ENCODE data around the gene TINAGL1. TPM values are rescaled to one million over a fixed set of nuclear protein-coding genes. Genes with fewer than 3 reads are reported as not detected.
A peak's percentile ranks its signal among the peaks of the same experiment; 100 is the strongest.

The TINAGL1 gene
- total RNA-seq, 4 donors from 2014 or later: 89.7 to 661 (median 197) TPM

DNA sequence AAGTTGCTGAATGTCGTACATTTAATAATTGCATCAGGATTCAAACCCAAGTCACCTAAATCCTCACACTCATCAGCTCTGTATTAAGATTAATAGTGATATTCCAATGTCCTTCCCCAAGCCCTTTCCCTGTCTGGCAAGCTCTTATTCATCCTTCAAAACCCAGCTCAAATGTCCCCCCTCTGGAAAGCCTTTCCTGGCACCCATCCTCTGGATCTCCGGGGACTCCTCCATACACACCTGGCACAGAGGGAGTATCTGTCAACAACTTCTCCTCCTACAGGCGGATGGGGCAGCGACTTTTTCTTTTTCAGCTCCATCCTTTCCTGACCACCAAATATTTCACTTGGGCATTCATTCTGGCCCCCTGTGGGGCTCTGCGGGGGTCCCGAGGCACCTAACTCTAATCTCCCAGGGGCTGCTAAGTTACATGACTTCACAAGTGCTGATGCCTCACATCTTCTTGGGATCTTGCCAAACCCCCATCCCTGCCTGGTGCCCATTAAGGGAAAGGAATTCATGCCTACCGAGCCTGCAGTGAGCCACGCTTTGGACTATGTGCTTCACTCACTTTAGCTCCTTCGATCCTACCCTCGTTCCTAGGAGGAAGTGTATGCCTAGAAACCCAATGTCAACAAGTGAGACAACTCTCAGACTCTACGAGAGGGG, 15.2 kb downstream of the TINAGL1 start:
- DNase-seq (ENCODE audit: low spot score) (no peak), ATAC-seq (ENCODE audit: low FRiP score) (no peak)
- TF ChIP-seq, protein P1, sequence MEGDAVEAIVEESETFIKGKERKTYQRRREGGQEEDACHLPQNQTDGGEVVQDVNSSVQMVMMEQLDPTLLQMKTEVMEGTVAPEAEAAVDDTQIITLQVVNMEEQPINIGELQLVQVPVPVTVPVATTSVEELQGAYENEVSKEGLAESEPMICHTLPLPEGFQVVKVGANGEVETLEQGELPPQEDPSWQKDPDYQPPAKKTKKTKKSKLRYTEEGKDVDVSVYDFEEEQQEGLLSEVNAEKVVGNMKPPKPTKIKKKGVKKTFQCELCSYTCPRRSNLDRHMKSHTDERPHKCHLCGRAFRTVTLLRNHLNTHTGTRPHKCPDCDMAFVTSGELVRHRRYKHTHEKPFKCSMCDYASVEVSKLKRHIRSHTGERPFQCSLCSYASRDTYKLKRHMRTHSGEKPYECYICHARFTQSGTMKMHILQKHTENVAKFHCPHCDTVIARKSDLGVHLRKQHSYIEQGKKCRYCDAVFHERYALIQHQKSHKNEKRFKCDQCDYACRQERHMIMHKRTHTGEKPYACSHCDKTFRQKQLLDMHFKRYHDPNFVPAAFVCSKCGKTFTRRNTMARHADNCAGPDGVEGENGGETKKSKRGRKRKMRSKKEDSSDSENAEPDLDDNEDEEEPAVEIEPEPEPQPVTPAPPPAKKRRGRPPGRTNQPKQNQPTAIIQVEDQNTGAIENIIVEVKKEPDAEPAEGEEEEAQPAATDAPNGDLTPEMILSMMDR (IDR thresholded peaks at IDR 0.05): no peak

DNA sequence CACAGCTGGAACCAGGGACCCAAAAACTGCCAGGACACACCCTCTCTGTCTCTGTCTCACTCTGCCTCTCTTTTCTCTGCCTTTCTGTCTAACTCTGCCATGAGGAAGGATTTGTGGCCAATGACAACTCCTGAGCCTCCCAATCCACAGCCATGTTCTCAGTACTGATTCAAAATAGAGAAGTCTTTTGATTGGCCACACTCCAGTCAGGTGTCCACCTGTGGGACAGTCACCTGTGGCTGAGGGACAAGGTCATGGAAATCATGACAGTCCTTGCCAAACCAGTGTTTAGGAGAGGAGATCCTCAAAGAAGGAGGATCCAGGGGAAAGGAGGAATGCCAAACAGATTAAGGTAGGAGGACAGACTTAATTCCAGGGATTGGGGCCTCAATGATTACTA, 15.8 kb downstream of the TINAGL1 start:
- DNase-seq (ENCODE audit: low spot score): no peak
- ATAC-seq (ENCODE audit: low FRiP score): no peak

DNA sequence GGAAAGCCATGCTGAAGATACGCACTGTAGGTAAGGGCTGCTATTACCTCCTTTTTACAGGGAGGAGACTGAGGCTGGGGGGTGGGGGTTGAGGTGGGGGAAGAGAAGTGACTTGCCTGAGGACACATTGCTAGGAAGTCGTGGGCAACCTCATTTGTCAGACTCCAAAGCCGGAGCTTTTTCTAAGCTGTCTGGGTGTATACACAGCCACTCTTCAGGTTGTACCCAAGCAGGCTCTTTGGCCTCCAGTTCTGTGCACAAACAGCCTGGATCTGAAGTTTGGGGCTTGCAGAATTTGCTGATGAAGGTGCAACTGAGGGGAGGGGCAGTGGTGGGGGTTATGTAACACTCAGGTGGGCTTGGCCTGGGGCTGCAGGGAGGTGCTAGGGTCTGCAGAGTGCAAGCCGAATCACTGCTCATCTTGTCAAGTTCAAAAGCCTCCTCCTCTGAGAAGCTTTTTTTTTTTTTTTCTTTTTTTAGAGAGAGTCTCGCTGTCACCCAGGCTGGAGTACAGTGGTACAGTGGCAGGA, 16.9 kb downstream of the TINAGL1 start:
- TF ChIP-seq, protein P1 (IDR thresholded peaks at IDR 0.05): no peak
- DNase-seq (ENCODE audit: low spot score): no peak
- ATAC-seq (ENCODE audit: low FRiP score): no peak

More for the DNA sequence above, 15.8 kb downstream of the TINAGL1 start:
- TF ChIP-seq, protein P1 (IDR thresholded peaks at IDR 0.05): no peak

DNA sequence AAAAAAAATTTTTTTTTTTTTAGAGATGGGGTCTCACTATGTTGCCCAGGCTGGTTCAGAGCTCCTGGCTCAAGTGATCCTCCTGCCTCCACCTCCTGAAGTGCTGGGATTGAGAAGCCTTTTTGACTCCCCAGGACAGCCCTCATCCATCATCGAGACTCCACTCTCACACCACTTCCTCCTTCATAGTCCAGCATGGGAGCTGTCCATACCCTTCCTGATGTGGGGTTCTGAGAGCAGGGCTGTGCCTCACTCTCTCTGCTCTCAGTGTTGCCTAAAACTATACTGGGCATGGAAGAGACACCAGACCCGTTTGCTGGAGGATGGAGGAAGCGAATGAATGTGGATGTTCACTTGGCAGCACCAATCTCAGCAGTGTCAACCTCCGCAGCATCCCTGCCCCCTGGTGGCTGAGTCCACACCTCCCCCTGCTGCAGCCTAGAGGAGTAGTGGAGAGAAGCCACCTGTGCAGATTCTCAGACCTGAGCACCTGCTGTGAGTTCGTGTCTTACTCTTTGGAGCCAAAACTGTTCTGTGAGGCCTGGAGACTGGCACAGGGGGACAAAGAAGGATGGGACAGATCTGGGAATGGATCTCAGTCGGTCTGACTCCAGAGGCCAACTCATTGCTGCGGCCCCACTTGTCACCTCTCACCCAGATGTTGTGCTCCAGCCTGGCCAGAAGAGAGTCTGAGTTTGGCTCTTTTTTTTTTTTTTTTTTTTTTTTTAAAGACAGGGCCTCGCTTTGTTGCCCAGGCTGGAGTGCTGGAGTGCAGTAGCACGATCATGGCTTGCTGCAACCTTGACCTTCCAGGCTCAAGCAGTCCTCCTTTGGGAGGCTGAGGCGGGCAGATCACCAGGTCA, 17.7 kb downstream of the TINAGL1 start:
- peak; percentile 80 for ATAC-seq (ENCODE audit: low FRiP score)
- TF ChIP-seq, protein P1 (IDR thresholded peaks at IDR 0.05): peak in 2 of 3 donors; percentile 46 to 65
- DNase-seq (ENCODE audit: low spot score): peak; percentile 72

DNA sequence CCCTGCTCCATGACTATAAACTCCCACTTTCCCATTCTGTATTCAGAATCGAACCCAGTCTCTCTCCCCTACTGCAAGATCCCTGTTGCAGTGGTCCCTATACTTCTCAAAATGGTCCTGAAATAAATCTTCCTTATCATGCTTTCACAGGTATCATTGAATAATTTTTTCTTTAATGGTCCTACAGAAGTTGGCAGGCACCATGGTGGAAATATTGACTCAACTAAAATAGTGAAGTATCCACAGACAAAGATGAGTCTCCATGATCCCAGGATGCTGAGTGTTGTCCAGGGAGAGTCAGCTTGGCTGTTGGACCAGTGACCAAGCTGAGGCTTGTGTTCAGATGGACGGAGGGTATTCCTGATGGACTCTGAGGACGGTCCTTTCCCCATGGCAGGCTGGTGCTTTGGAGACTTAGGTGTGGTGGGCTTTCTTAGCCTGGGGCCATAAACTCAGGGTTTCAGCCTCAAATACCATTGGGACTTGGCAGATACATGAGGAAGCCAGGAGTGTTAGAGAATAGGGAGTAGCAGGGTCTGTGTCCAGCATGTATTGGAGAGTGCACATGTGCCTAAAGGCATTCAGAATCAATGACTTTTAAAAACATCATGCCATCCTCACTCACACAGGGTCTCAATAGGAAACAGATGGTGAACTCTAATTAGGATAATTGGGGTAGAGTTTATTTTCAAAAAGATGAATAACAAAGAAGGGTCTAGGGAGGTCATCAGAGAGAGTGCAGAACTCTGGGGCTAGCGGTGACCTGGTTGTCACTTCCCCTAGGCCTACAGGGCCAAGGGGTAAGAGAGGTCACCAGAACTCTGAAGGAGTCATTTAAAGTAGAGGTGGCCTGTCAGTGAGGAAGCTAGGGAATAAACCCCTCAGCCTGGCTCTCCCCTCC, 19.8 kb downstream of the TINAGL1 start:
- TF ChIP-seq, protein P1 (IDR thresholded peaks at IDR 0.05): no peak
- ATAC-seq (ENCODE audit: low FRiP score): no peak
- DNase-seq (ENCODE audit: low spot score): no peak

DNA sequence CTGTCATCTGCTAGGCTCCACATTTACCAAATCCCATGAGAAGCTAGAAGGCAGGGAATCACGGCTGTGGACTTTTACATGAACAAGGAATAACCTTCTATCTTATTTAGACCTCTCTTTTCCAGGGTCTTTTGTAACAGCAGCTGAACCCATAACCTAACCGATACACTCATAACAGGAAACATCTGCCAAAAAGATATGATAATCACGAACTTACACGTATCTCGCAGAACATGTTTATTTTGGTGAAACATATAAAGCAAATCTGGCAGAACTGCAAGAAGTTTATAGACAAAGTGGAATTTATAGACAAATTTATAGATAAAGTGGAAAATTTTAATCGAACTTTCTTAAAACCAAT, 20.4 kb downstream of the TINAGL1 start:
- ATAC-seq (ENCODE audit: low FRiP score) (no peak), DNase-seq (ENCODE audit: low spot score) (no peak)
- TF ChIP-seq, protein P1 (IDR thresholded peaks at IDR 0.05): no peak
